Esophagus (tissue), 2 donors: ENCODE results near the gene HEBP1. TPM values are rescaled to one million over a fixed set of nuclear protein-coding genes. Genes with fewer than 3 reads are reported as not detected.

ENCODE experiments used
- H3K27ac ChIP-seq, 2 donors: one replicate each; pipeline ENCODE4 v1.5.1; 2013; ENCODE audit warnings: low read depth in 2 of 2, mild to moderate bottlenecking in 2 of 2, inconsistent platforms in 1 of 2, low read length in 1 of 2, moderate library complexity in 1 of 2
- H3K27me3 ChIP-seq, 2 donors: one replicate each; pipeline ENCODE4 v1.6.1; 2013; ENCODE audit warnings: low read length in 2 of 2, control low read depth in 1 of 2, mild to moderate bottlenecking in 1 of 2; ENCODE audit not compliant: insufficient read depth in 2 of 2, control insufficient read depth in 1 of 2
- H3K36me3 ChIP-seq, 2 donors: one replicate each; pipeline ENCODE4 v1.6.1; 2013; ENCODE audit warnings: low read length in 1 of 2; ENCODE audit not compliant: control insufficient read depth in 2 of 2, insufficient read depth in 2 of 2
- H3K4me1 ChIP-seq, 2 donors: one replicate each; pipeline ENCODE4 v1.6.1; 2013; ENCODE audit warnings: low read length in 1 of 2; ENCODE audit not compliant: control insufficient read depth in 2 of 2, insufficient read depth in 2 of 2
- H3K4me3 ChIP-seq, 2 donors: one replicate each; pipeline ENCODE4 v1.5.1; 2013; ENCODE audit warnings: low read length in 2 of 2, mild to moderate bottlenecking in 2 of 2, low read depth in 1 of 2, moderate library complexity in 1 of 2
- H3K9me3 ChIP-seq, 2 donors: one replicate each; pipeline ENCODE4 v1.6.1; 2013; ENCODE audit warnings: mild to moderate bottlenecking in 2 of 2, low read depth in 1 of 2, low read length in 1 of 2, moderate library complexity in 1 of 2; ENCODE audit not compliant: control insufficient read depth in 2 of 2, insufficient read depth in 1 of 2
- WGBS, 2 donors: extraction: QIAGEN DNeasy Blood & Tissue Kit; methylation state at CpG; one replicate each; pipeline ENCODE4 v1.1.7; 2013; 5-methylcytosine and 5-hydroxymethylcytosine counted together
- polyA plus RNA-seq, 2 donors: library from polyadenylated mRNA; stranded (reverse); fragments of 200-250 nt; gene quantifications; one replicate each; pipeline ENCODE4 v1.2.3, GENCODE V29; 2013
- donor health status: healthy with polysubstance abuse.
- donor health status: Bipolar disorder and iron deficiency.

Gene HEBP1
- polyA plus RNA-seq, 2 donors = 28.6 to 39.1 TPM

DNA sequence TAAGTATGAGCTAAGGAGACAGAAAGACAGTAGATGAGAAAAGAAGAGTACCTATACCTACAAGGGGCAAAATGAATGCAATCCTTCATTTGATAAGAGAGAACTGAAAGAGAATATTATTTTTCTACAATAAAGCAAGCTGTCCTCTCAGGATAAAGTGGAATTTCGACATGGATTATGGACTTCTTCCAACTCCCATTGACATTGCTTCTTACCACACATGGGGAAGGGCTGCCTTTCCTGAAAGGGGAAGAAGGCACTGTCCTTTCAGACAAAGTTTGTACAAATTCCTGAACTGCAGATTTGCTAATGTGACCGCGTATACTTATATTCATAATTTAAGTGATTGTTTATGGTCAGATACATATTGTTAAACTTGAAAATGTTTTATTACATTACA is 4.3 kb upstream of the HEBP1 start:
- no peak overlapping the region for H3K4me3 ChIP-seq
- H3K27ac ChIP-seq = no peak overlapping the region
- H3K27me3 ChIP-seq = no peaks in the 10 kb centered on the region
- peaks cover 0 to 8% of the 10 kb centered on the region in 2 donors for H3K4me1 ChIP-seq
- no peaks in the 10 kb centered on the region for H3K9me3 ChIP-seq
- WGBS, 2 donors = 80 to 82% methylated on average over 3 of the region's 3 CpGs
- no peaks in the 10 kb centered on the region for H3K36me3 ChIP-seq

DNA sequence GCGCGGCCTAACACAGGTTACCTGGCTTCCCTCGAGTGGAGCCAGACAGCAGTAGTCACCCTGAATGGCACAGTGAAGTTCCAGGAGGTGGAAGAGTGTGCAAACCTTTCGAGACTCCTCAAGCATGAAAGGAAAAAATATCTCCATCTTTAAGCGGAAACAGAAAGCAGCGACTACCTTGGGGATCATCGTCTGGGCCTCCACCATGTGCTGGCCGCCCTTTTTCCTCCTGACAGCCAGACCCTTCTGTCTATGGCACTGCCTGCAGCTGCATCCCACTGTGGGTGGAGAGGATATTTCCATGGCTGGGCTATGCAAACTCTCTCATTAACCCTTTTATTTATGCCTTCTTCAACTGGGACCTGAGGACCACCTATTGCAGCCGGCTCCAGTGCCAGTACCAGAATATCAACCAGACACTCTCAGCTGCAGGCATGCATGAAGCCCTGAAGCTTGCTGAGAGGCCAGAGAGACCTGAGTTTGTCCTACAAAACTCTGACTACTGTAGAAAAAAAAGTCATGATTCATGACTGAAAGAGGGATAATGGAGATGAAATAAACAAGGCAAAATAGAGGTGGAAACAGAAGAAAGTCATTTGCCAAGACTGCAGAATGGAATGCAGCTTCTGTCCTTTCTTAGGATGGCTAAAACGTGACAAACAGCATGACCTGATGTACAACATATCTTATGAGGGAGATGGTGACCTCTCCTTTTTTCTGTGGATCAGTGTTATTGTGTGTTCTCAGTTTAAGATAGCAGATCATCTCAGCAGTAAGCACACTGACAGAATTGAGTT is 2.4 kb upstream of the HEBP1 start:
- Histone ChIP-seq H3K4me1 (peaks cover 0 to 8% of the 10 kb centered on the region in 2 donors), H3K27me3 (no peaks in the 10 kb centered on the region), H3K36me3 (no peaks in the 10 kb centered on the region), H3K4me3 (no peak overlapping the region), H3K9me3 (no peaks in the 10 kb centered on the region), H3K27ac (no peak overlapping the region)
- 96% methylated on average over 10 of the region's 10 CpGs for WGBS, 2 donors

DNA sequence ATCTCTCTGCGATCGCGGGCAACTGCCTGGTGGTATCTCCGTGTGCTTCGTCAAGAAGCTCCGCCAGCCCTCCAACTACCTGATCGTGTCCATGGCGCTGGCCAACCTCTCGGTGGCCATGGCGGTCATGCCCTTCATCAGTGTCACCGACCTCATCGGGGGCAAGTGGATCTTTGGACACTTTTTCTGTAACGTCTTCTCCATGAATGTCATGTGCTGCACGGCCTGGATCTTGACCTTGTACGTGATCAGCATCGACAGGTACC is 1.6 kb upstream of the HEBP1 start:
- H3K36me3 ChIP-seq = no peaks in the 10 kb centered on the region
- no peaks in the 10 kb centered on the region for H3K27me3 ChIP-seq
- H3K4me3 ChIP-seq = peak overlapping the region; percentile 69 to 83
- no peaks in the 10 kb centered on the region for H3K9me3 ChIP-seq
- peak overlapping the region; percentile 91 to 96 for H3K27ac ChIP-seq
- H3K4me1 ChIP-seq = peaks cover 0 to 8% of the 10 kb centered on the region in 2 donors
- 53 to 57% methylated on average over 16 of the region's 16 CpGs for WGBS, 2 donors

DNA sequence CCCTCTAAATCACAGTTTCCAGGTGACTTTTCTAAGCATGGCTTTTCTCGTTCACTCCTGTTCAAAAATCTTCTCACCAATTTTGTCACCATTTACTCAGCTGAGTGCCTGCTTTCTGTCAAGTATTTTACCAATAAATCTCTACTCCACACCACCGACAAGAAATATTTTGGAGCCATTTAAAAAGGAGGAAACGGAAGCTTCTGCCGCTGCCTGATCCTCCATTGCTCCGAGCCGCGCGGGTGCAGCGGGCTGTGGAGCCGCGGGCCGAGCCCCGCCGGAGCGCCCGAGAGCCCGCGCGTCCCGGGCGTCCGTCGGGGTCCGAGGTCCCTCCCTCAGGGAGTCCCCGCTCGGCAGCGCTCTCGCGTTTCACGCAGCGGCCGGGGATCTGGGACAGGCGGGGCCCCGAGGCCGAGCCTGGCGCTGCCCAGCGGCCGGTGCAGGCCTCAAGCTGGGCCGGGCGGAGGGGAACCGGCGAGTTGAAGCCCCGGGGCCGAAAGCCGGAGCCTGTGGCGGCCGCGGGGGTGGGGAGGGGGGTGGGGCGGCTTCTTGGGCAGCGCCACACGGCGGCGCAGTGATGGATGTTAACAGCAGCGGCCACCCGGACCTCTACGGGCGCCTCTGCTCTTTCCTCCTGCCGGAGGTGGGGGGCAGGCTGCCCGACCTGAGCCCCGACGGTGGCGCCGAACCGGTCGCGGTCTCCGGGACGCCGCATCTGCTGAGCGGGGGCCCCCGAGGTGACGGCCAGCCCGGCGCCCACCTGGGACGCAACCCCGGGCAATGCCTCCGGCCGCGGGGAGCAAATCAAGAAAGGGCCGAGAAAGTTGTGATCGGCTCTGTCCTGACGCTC is 1.1 kb upstream of the HEBP1 start:
- WGBS, 2 donors = 1% methylated on average over 76 to 82 of the region's 82 CpGs
- Histone ChIP-seq H3K36me3 (no peaks in the 10 kb centered on the region), H3K27me3 (no peaks in the 10 kb centered on the region), H3K4me3 (peak overlapping the region; percentile 69 to 83), H3K4me1 (peaks cover 0 to 8% of the 10 kb centered on the region in 2 donors), H3K27ac (peak overlapping the region; percentile 91 to 96), H3K9me3 (no peaks in the 10 kb centered on the region)

DNA sequence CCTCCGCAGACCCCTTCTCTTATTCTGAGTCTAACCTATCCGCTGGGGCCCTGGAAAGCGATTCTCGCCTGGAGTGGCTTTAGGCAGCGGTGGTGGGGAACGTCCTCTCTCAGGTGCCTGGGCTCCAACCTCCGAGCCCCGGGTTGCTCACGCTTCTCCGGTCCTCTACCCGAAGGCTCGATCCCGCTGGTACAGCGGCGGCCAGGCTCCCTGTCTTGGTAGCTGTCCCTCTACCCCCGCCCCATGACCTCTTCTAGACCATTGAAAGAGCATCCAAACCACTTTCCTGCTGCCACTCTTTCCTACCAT is 505 bp upstream of the HEBP1 start:
- Histone ChIP-seq H3K9me3 (no peaks in the 10 kb centered on the region), H3K4me1 (peaks cover 0 to 8% of the 10 kb centered on the region in 2 donors), H3K4me3 (peak overlapping the region; percentile 69 to 83), H3K27me3 (no peaks in the 10 kb centered on the region), H3K27ac (peak overlapping the region; percentile 91 to 96), H3K36me3 (no peaks in the 10 kb centered on the region)
- WGBS, 2 donors = 0% methylated on average over 15 to 16 of the region's 16 CpGs

DNA sequence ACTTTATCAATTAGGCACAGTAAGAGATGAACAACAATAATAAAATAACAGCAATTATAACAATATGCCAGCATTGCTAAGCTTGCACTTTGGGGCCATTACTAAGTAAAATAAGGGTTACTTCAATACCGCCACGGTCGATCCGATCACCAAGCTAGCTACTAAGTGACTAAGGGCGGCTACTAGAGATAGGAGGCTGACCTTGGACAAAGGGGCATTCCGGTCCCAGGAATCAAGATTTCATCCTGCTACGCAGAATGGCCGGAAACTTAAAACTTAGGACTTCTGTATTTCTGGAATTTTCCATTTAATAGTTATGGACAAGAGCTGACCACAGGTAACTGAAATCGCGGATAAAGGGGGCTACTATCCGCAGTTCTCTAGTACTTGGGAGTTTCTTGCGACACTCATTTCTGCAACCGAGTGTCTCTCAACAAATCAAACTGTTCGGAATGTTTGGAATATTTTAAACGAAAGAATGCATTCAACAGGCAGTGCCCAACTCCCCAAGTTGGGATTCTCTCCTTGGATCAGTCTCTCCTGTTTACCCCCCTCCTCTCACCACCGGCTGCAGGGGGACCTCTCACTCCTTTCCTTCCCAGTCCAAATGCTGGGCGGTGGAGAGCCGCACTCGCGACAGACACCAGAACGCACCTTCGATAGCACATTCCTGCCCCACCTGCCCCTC is 650 bp downstream of the HEBP1 start:
- Histone ChIP-seq H3K36me3 (no peaks in the 10 kb centered on the region), H3K4me1 (peaks cover 0 to 8% of the 10 kb centered on the region in 2 donors), H3K9me3 (no peaks in the 10 kb centered on the region), H3K27ac (peak overlapping the region; percentile 20 to 88), H3K4me3 (peak overlapping the region; percentile 79 to 90), H3K27me3 (no peaks in the 10 kb centered on the region)
- 13 to 18% methylated on average over 22 of the region's 22 CpGs for WGBS, 2 donors

DNA sequence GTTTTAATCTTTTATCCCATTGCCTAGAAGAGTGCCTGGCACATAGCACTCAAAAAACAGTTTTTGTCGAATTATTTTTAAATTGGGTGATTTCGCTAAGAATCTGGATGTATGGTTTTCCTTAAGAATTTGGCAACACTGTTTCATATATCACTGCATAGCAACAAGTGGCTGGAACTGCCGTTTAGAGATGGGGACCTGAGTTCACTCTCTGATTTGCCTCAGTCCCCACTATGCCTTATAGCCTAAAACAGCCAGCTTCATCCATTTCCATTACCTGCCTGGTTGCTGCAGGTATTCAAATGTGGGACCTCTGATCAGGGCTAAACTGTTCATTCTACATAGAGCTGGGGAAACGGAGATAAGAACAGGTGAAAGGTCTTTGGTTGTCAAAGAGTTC is 1.8 kb downstream of the HEBP1 start:
- Histone ChIP-seq H3K9me3 (no peaks in the 10 kb centered on the region), H3K4me3 (no peak overlapping the region), H3K36me3 (no peaks in the 10 kb centered on the region), H3K27me3 (no peaks in the 10 kb centered on the region), H3K27ac (no peak overlapping the region), H3K4me1 (peaks cover 0 to 8% of the 10 kb centered on the region in 2 donors)
- 87 to 88% methylated on average over 4 of the region's 4 CpGs for WGBS, 2 donors

DNA sequence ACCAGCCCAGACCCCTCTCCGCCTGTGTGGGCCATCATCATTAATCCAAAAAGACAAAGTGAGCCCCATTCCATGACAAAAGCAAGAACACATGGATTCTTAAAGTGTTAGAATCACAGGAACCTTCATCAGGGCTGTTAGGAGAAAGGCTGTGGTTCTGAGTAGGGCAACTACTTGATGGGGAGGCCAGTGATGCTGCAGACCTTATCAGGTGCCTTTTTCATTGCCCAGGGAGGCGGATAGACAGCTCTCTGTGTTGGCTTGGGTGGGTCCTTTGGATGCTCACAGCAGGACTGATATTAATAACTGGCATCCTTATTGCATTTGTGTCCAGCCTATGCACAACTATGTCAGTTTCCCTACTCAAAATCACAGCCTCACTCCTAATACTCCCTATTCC is 2.3 kb downstream of the HEBP1 start:
- H3K27ac ChIP-seq = no peak overlapping the region
- no peaks in the 10 kb centered on the region for H3K36me3 ChIP-seq
- H3K4me1 ChIP-seq = peaks cover 0 to 8% of the 10 kb centered on the region in 2 donors
- no peaks in the 10 kb centered on the region for H3K9me3 ChIP-seq
- WGBS, 2 donors = 56 to 97% methylated on average over 2 of the region's 2 CpGs
- H3K27me3 ChIP-seq = no peaks in the 10 kb centered on the region
- H3K4me3 ChIP-seq = no peak overlapping the region

DNA sequence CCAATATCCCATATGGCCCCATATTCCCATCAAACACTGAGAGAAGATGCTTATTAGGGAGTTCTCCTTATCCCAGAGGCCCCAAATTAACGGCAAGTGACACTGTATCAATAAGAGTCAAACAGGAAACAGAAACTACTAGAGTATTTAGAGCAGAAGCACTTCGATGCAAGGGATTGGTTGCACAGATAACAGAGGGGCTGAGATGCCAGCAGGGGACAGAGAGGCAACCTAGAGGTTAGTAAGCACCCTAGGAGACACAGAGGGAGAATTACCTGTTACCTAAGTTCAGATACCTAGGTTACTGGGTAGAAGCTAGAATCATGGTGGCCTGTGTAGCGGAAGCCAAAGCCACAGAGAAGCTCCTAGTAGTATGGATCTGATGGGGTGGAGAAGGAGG is 2.9 kb downstream of the HEBP1 start:
- Histone ChIP-seq H3K4me1 (peaks cover 0 to 7% of the 10 kb centered on the region in 2 donors), H3K27ac (no peak overlapping the region), H3K4me3 (no peak overlapping the region), H3K27me3 (no peaks in the 10 kb centered on the region), H3K36me3 (no peaks in the 10 kb centered on the region), H3K9me3 (no peaks in the 10 kb centered on the region)
- WGBS, 2 donors = 53 to 68% methylated on average over 3 of the region's 3 CpGs
